Stimulated activated effector memory CD8-positive, alpha-beta T cell treated with anti-CD3 and anti-CD28 coated beads, Interleukin-12 subunit alpha, Interleukin-12 subunit beta, amount 100 ng/mL, for 72 hours (primary cell): ENCODE measurements around the gene ADAMTS20.
"Not testable (repeated sequence)": the region's sequence is repeated elsewhere in the genome, so short reads cannot be mapped to it uniquely, and the experiment has no call there.

Experiments
- ATAC-seq: fragments of 150-1000 bp; cut with Tn5 transposase; 2 replicates; pipeline ENCODE4 v1.10.0; 2021
- DNase-seq, 2 donors: peaks; one replicate each; pipeline ENCODE4 v3.0.0; 2021 to 2022; ENCODE audit warnings: low spot score in 2 of 2
- H3K27ac Mint-ChIP-seq: one replicate; pipeline ENCODE4 v1.8.0; 2022; ENCODE audit warnings: mild to moderate bottlenecking, mixed read lengths
- H3K36me3 Mint-ChIP-seq: one replicate; pipeline ENCODE4 v1.8.0; 2022; ENCODE audit warnings: mild to moderate bottlenecking, mixed read lengths
- H3K4me1 Mint-ChIP-seq: one replicate; pipeline ENCODE4 v1.8.0; 2022; ENCODE audit warnings: mixed read lengths
- H3K4me3 Mint-ChIP-seq: one replicate; pipeline ENCODE4 v1.8.0; 2022; ENCODE audit warnings: mild to moderate bottlenecking, mixed read lengths
- H3K9me3 Mint-ChIP-seq: one replicate; pipeline ENCODE4 v1.8.0; 2022; ENCODE audit warnings: mixed read lengths

ADAMTS20 gene

GRCh38 chr12:43416981-43417380 lies 135.0 kb downstream of the ADAMTS20 start:
- ATAC-seq: no peak

DNA sequence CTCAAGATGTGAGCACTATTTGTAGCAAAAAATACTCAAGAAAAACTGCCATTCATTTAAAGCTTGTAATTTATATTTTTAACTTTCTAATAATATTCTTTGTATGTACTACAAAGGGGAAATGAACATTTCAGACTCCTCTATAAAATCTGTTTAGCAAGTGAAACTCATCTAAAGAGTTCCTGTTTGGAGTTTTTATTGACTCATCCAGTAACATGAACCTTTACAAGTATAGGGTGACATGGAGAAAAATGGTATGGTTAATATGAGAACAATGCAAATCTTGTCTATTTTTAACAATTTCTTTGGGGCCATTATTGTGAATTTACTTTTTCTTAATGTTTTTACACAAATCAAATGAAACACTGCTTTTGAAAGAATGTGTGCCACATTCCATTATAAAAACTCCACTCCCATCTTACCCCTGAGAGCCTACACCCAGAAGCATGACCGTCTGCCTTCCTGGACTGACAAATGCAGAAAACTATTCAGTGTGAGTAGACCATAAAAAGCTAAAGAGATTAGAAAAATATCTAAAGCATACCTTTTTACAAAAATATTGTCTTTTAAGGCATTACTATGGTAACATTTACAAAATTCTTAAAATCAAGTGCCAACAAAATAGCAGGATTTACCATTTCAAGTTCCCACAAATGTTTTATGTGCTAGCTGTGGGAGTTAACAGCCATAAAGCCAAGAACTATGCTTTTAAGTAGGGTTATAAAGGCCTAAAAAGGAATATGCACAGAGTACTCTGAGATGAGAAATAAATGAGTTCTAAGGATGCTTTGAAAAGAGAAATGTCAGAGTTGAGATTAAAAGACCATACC lies 144.0 kb downstream of the ADAMTS20 start:
- no peak overlapping the region for H3K4me3 Mint-ChIP-seq
- no peak overlapping the region for H3K27ac Mint-ChIP-seq
- no peaks in the 10 kb centered on the region for H3K36me3 Mint-ChIP-seq
- DNase-seq (no peak), ATAC-seq (no peak)
- no peaks in the 10 kb centered on the region for H3K4me1 Mint-ChIP-seq
- H3K9me3 Mint-ChIP-seq: no peaks in the 10 kb centered on the region

More at GRCh38 chr12:43416981-43417380, 135.0 kb downstream of the ADAMTS20 start:
- Mint-ChIP-seq H3K9me3 (no peaks in the 10 kb centered on the region), H3K4me3 (no peak overlapping the region), H3K27ac (no peak overlapping the region), H3K36me3 (no peaks in the 10 kb centered on the region), H3K4me1 (no peaks in the 10 kb centered on the region)
- no peak for DNase-seq

DNA sequence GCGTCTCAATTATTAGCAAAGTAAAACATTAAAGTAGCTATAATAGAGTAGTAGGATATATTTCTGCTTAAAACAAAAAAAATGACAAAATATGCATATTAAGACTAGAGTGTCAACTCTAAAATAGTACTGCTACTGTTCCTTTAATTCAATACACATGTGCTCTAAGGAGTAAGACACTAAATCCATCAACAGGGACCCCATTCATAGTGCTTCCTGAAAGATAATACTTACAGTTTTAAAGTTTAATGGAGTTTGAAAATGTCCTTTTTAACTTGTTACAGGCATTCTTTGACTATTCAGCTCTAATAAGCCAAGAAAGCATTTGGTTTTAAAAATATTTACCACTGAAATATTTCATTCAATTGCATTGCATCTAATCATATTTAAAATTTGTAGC lies 145.2 kb downstream of the ADAMTS20 start:
- no peak for DNase-seq
- H3K4me3 Mint-ChIP-seq: no peak overlapping the region
- no peaks in the 10 kb centered on the region for H3K4me1 Mint-ChIP-seq
- no peaks in the 10 kb centered on the region for H3K9me3 Mint-ChIP-seq
- ATAC-seq: no peak
- no peak overlapping the region for H3K27ac Mint-ChIP-seq
- no peaks in the 10 kb centered on the region for H3K36me3 Mint-ChIP-seq

- Mint-ChIP-seq H3K36me3 (no peaks in the 10 kb centered on the region), H3K27ac (no peak overlapping the region), H3K4me1 (no peaks in the 10 kb centered on the region), H3K4me3 (no peak overlapping the region), H3K9me3 (no peaks in the 10 kb centered on the region)
- no peak for ATAC-seq
- no peak for DNase-seq
Measured at GRCh38 chr12:43402436-43402835, 149.6 kb downstream of the ADAMTS20 start.

GRCh38 chr12:43401096-43401495 lies 150.9 kb downstream of the ADAMTS20 start:
- Mint-ChIP-seq H3K4me1 (no peaks in the 10 kb centered on the region), H3K9me3 (no peaks in the 10 kb centered on the region), H3K36me3 (no peaks in the 10 kb centered on the region), H3K27ac (no peak overlapping the region), H3K4me3 (no peak overlapping the region)
- ATAC-seq (no peak), DNase-seq (no peak)

- no peaks in the 10 kb centered on the region for H3K4me1 Mint-ChIP-seq
- DNase-seq (no peak), ATAC-seq (no peak)
- no peak overlapping the region for H3K27ac Mint-ChIP-seq
- no peaks in the 10 kb centered on the region for H3K36me3 Mint-ChIP-seq
- H3K4me3 Mint-ChIP-seq: no peak overlapping the region
- H3K9me3 Mint-ChIP-seq: no peaks in the 10 kb centered on the region
Measured at GRCh38 chr12:43396671-43397070, 155.3 kb downstream of the ADAMTS20 start.

- no peaks in the 10 kb centered on the region for H3K4me1 Mint-ChIP-seq
- ATAC-seq (no peak), DNase-seq (no peak)
- peaks cover 2% of the 10 kb centered on the region for H3K9me3 Mint-ChIP-seq
- H3K4me3 Mint-ChIP-seq: no peak overlapping the region
- no peak overlapping the region for H3K27ac Mint-ChIP-seq
- H3K36me3 Mint-ChIP-seq: no peaks in the 10 kb centered on the region
Measured at GRCh38 chr12:43392116-43392515, 159.9 kb downstream of the ADAMTS20 start.

DNA sequence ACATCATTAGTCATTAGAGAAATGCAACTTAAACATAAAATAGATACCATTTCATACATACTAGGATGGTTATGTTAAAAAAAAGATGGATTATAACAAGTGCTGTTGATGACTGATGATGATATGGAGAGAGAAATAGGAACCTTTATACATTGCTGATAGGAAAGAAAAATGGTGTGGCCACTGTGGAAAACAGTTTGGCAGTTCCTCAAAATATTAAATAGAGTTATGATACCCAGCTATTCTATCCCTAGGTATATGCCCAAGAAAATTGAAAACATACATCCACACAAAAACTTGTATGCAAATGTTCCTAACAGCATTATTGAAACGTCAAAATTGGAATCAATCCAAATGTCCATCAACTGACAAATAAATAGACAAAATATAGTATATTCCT lies 170.1 kb downstream of the ADAMTS20 start:
- Mint-ChIP-seq H3K4me1 (no peaks in the 10 kb centered on the region), H3K4me3 (no peak overlapping the region), H3K27ac (no peak overlapping the region), H3K36me3 (no peaks in the 10 kb centered on the region), H3K9me3 (peaks cover 22% of the 10 kb centered on the region)
- DNase-seq (no peak), ATAC-seq (no peak)

GRCh38 chr12:43378448-43378847 lies 173.6 kb downstream of the ADAMTS20 start:
- no peak overlapping the region for H3K27ac Mint-ChIP-seq

DNA sequence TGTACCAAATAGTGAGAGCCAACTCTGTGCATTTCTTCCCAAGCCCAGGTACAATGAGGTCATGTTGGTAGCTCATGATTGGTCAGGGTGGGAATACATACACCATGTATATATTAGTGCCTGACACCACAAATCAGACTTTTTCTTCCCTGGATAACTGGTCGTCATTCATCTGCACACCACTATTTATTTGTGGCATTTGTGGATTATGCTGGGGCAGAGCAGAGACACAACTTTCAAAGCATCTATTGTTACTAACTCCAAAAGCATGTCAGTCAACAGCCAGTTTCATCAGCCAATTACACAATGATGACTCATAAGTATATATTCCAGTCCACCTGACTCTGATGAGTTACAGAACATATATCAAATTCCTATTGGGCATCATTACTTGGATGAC lies 181.7 kb downstream of the ADAMTS20 start:
- peaks cover 2% of the 10 kb centered on the region for H3K9me3 Mint-ChIP-seq
- no peaks in the 10 kb centered on the region for H3K36me3 Mint-ChIP-seq
- ATAC-seq (no peak), DNase-seq (no peak)
- no peak overlapping the region for H3K4me3 Mint-ChIP-seq
- no peak overlapping the region for H3K27ac Mint-ChIP-seq
- no peaks in the 10 kb centered on the region for H3K4me1 Mint-ChIP-seq

More at GRCh38 chr12:43378448-43378847, 173.6 kb downstream of the ADAMTS20 start:
- H3K9me3 Mint-ChIP-seq: peaks cover 12% of the 10 kb centered on the region
- H3K4me1 Mint-ChIP-seq: no peaks in the 10 kb centered on the region
- no peak overlapping the region for H3K4me3 Mint-ChIP-seq
- DNase-seq: no peak
- no peak for ATAC-seq
- H3K36me3 Mint-ChIP-seq: no peaks in the 10 kb centered on the region

- DNase-seq (no peak), ATAC-seq (no peak)
- no peak overlapping the region for H3K4me3 Mint-ChIP-seq
- H3K4me1 Mint-ChIP-seq: no peaks in the 10 kb centered on the region
- H3K36me3 Mint-ChIP-seq: no peaks in the 10 kb centered on the region
- H3K27ac Mint-ChIP-seq: no peak overlapping the region
- H3K9me3 Mint-ChIP-seq: peaks cover 7% of the 10 kb centered on the region
Measured at GRCh38 chr12:43362910-43363694, 188.9 kb downstream of the ADAMTS20 start.

DNA sequence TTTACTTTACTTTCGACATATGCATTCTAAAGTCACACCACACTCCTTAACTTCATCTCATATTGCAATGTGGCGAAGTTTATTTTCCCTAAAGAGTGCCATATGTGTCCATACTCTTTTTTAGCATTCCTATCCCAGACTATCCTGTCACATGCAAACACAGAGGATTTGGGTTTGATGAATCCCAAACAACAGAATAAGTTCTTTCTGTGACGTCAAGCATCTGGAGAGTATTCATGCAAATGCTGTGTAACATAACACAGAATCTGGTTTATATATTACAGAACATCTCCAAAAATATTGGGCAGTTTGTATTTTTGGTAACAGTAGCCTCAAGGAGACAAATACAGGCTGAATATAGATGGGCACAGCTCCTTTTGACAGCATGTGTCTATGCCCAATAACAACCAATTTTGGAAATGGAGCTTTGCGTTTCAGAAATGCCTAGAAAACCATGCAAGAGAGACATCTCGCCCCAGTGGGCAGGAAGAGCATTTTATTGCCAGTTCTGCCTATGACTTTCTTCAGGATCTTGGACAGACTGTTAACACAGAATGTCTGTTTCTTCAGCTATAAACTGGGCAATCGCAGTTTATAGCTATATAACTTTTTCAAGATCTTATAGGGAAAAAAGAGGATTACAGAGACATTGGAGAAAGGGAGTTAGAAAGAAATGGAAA lies 190.8 kb downstream of the ADAMTS20 start:
- no peaks in the 10 kb centered on the region for H3K4me1 Mint-ChIP-seq
- H3K9me3 Mint-ChIP-seq: peaks cover 4% of the 10 kb centered on the region
- no peak for ATAC-seq
- H3K4me3 Mint-ChIP-seq: no peak overlapping the region
- no peak for DNase-seq
- no peaks in the 10 kb centered on the region for H3K36me3 Mint-ChIP-seq
- no peak overlapping the region for H3K27ac Mint-ChIP-seq

GRCh38 chr12:43360001-43360400 lies 192.0 kb downstream of the ADAMTS20 start:
- H3K9me3 Mint-ChIP-seq, H3K4me3 Mint-ChIP-seq: not testable (repeated sequence)

DNA sequence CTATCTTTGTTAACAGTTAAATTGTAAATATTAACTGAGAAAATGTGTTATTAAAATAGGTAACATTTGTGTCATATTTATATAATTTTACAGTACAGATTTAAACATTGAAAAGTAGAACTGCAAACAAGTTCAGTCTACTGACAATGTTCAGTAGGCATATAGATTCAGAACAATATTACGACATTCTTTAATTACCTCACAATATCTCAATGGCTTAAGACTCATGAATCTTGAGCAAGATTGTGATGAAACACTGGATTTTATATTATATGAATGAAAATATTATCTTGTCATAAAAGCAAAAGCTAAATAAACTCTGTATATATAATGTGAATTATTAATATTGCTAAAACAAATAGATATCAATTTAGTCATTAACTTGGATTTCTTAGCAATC lies 194.9 kb downstream of the ADAMTS20 start:
- H3K9me3 Mint-ChIP-seq: peaks cover 2% of the 10 kb centered on the region

More at GRCh38 chr12:43360001-43360400, 192.0 kb downstream of the ADAMTS20 start:
- DNase-seq, H3K27ac Mint-ChIP-seq, ATAC-seq, H3K4me1 Mint-ChIP-seq, H3K36me3 Mint-ChIP-seq: not testable (repeated sequence)

DNA sequence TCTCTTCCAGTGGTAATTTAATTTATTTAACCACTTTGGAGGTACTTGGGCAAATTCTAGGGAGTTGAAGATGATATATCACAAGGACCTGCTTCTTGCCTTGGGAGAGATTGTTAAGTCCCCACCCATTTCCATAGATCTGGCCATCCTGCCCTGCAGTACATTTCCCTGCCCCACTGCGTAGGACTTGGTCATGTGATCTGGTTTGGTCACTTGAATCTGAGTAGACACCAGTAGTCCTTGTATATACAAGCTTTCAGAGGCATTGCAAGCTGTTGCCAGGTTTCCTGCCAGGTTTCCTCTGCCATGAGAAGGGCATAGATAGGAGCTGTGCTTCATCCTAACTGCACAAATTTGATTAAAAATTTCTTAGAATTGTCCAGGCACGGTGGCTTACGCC lies 200.0 kb downstream of the ADAMTS20 start:
- Mint-ChIP-seq H3K36me3 (no peaks in the 10 kb centered on the region), H3K4me3 (no peak overlapping the region), H3K27ac (no peak overlapping the region), H3K4me1 (no peaks in the 10 kb centered on the region), H3K9me3 (no peaks in the 10 kb centered on the region)
- ATAC-seq (no peak), DNase-seq (no peak)

More for the DNA sequence above, 194.9 kb downstream of the ADAMTS20 start:
- Mint-ChIP-seq H3K4me3 (no peak overlapping the region), H3K4me1 (no peaks in the 10 kb centered on the region), H3K27ac (no peak overlapping the region), H3K36me3 (no peaks in the 10 kb centered on the region)
- no peak for DNase-seq
- ATAC-seq: no peak
